TTC549 (cell line): Measurements from ENCODE around the gene GRAMD1A.

ENCODE experiments used
- FAIRE-seq: peaks from 2 replicates; lab custom pipeline; 2012; peaks lifted over from hg19 to GRCh38; lab: Jason Lieb, UNC

Gene GRAMD1A

DNA sequence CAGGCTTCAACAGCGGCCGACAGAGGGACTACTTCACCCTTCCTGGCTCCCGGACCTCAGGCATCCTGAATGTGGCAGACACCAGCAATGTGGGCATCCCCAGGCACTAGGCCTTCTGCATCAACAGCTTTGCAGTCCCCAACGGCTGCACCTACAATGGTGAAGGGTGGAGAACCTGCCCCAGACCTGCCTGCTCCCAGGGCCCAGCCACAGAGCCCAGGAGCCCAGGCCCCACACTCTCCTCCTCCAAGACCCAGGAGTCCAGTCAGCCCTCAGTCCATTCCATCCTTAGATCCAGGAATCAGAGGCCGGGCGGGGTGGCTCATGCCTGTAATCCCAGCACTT, 75.9 kb downstream of the GRAMD1A start:
- no peak for FAIRE-seq
